AG10803 (cell line): ENCODE results near the gene PERM1.

ENCODE experiments used
- DNase-seq: peaks from one replicate; pipeline ENCODE4 v3.0.0; 2010; ENCODE audit warnings: low read depth
- H3K4me3 ChIP-seq: 2 replicates; pipeline ENCODE4 v1.5.1; 2011; ENCODE audit warnings: mild to moderate bottlenecking, low read length, control low read depth
- CTCF ChIP-seq: conservative IDR thresholded peaks from 2 replicates; pipeline ENCODE4 v1.5.1; 2011; ENCODE audit warnings: mild to moderate bottlenecking, low read length, control low read depth, inconsistent platforms

The PERM1 gene

DNA sequence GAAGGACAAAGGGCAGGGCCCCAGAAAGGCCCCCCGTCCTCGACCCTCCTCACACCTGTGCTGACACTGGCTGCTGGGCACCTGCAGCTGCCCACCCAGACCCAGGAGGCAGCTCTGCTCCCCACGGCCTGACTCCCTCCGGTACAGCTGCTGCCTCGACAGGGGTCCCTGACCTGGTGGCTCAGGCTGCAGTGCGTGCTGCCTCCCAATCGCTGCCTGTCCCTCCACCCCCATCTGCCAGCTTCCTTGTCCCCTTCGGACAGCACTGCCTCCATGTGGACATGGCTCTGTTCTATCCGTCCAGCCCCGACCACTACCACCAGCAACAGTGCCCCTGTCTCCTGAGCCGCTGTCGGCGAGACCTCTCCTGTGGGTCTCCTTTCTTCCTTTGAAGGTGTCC lies 27.0 kb downstream of the PERM1 start:
- DNase-seq, result no peak
- H3K4me3 ChIP-seq, result no peak overlapping the region
- no peak for TF ChIP-seq CTCF

DNA sequence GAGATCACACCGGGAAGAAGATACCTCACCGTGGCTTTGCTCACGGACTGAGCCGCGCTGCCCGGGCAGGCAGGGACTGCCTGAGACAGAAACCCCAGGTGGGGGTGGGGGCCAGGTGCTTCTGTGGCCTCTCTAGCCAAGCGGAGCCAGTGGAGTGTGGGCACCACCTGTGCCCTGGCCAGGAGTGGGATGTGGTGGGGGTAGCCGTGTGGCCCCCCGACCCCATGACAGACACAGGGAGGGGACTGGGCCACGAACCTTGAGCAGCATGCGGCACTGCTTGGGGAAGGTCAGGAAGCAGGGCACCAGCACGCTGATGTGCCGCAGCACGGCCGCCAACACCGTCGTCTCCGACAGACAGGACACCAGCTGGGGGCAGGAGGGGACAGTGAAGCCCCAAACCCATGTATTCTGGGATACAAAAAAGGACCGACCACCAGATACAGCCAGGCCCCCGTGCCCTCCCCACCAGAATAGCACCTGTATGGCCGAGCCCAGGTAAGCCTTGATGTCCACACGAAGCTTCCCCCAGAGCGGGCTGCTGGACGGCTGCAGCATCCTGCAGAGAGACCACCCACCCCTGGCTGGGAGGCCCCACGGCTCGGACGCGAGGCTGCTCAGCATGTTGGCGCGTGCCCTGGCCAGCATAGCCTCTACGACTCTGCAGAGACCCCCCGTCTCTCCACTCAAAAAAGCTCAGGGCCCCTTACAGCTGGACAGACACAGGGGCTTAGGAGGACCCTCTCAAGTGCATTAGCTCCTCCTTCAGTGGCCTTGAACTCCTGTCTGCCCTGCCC lies 28.2 kb downstream of the PERM1 start:
- H3K4me3 ChIP-seq, result no peak overlapping the region
- no peak for DNase-seq
- no peak for TF ChIP-seq CTCF

- TF ChIP-seq CTCF, result no peak
- DNase-seq, result no peak
- no peak overlapping the region for H3K4me3 ChIP-seq
These were observed 29.3 kb downstream of the PERM1 start for GRCh38 chr1:952603-953002.

GRCh38 chr1:952201-952600 lies 29.7 kb downstream of the PERM1 start:
- DNase-seq, result no peak
- no peak overlapping the region for H3K4me3 ChIP-seq
- no peak for TF ChIP-seq CTCF

GRCh38 chr1:951364-951763 lies 30.5 kb downstream of the PERM1 start:
- TF ChIP-seq CTCF, result peak; percentile 38
- H3K4me3 ChIP-seq, result no peak overlapping the region
- DNase-seq, result peak; percentile 19

DNA sequence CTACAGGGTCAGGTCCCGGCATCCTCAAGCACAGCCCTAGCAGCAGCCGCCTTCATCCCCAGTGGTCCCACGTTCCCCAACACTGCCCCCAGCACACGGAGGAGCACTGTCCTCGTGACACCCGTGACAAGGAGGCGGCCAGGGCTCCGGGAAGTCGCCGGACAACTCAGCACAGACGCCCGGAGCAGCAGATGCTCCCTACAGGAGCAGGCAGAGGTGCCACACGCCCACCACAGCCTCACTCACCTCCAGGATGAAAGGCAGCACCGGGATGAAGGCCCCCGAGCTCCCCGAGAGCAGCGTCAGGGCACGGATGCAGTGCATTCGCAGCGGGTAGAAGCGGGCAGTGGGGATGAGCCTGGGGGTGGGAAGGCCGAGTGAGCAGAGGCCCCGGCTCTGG lies 31.0 kb downstream of the PERM1 start:
- no peak overlapping the region for H3K4me3 ChIP-seq
- no peak for TF ChIP-seq CTCF
- DNase-seq, result no peak

DNA sequence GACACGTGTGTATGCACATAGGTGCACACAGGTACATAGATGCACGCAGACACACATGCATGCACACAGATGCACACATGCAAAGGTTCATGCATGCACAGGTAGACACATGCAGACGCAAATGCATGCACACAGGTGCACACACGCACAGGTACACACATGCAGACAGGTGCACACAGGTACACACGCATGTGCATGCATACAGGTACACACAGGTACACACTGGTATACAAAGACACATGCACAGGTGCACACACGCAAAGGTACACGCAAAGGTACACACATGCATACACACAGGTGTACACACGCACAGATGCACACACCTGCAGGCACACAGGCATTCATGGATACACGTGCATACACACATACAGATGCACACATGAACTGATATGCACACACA lies 31.6 kb downstream of the PERM1 start:
- no peak for DNase-seq
- TF ChIP-seq CTCF, result no peak

More for the DNA sequence above, 31.6 kb downstream of the PERM1 start:
- no peak overlapping the region for H3K4me3 ChIP-seq
